ENCODE measurements around the gene CIPC. TPM values are rescaled to one million over a fixed set of nuclear protein-coding genes. Genes with fewer than 3 reads are reported as not detected.

CIPC gene
- total RNA-seq, 1 experiment from 2014 or later = 66.3 TPM

GRCh38 chr14:77142005-77142800 lies 44.1 kb downstream of the CIPC start:
- H2AFZ ChIP-seq = no peak overlapping the region
- no peaks in the 10 kb centered on the region for H3K4me1 ChIP-seq (replicated peaks; ENCODE audit: insufficient read depth)
- CTCF ChIA-PET = interaction anchor here (0.6 to 1.8 kb wide), 7 partner anchors 18 to 1141 kb away, joined by 3 to 16 read pairs (median 4); no protein-coding TSS in a partner anchor
- POLR2A ChIA-PET (ENCODE audit: unreplicated experiment) = no interaction called here
- H3K79me2 ChIP-seq (ENCODE audit: low read depth) = no peaks in the 10 kb centered on the region
- H4K20me1 ChIP-seq (ENCODE audit: insufficient read depth) = no peaks in the 10 kb centered on the region
- intact Hi-C loops (cut with micrococcal nuclease; ENCODE audit: unreplicated experiment) = no loop called here
- no peaks in the 10 kb centered on the region for H3F3A ChIP-seq (ENCODE audit: insufficient read depth, low read depth)
- H3K27me3 ChIP-seq (ENCODE audit: insufficient read depth, low read depth) = peaks cover 95% of the 10 kb centered on the region
- no peaks in the 10 kb centered on the region for H3K9me2 ChIP-seq (ENCODE audit: insufficient read depth)
- TF ChIP-seq EZH2 (IDR thresholded peaks at IDR 0.05; ENCODE audit: low read depth) = no peak
- no peaks in the 10 kb centered on the region for H3K36me3 ChIP-seq (ENCODE audit: low read depth)
- no peak overlapping the region for H3K4me2 ChIP-seq
- H3K9me3 ChIP-seq (ENCODE audit: insufficient read depth, low read depth) = no peaks in the 10 kb centered on the region
- H3K4me3 ChIP-seq = no peak overlapping the region
- no TSS peak for BruUV-seq (replicated peaks)
- no peak overlapping the region for H3K27ac ChIP-seq
- no peak for DNase-seq

GRCh38 chr14:77143071-77143470 lies 45.0 kb downstream of the CIPC start:
- TF ChIP-seq EZH2 (IDR thresholded peaks at IDR 0.05; ENCODE audit: low read depth) = no peak
- Histone ChIP-seq H3K9me2 (ENCODE audit: insufficient read depth) (no peaks in the 10 kb centered on the region), H3K36me3 (ENCODE audit: low read depth) (no peaks in the 10 kb centered on the region), H3F3A (ENCODE audit: insufficient read depth, low read depth) (no peaks in the 10 kb centered on the region), H3K27ac (no peak overlapping the region), H3K9me3 (ENCODE audit: insufficient read depth, low read depth) (no peaks in the 10 kb centered on the region), H3K79me2 (ENCODE audit: low read depth) (no peaks in the 10 kb centered on the region), H4K20me1 (ENCODE audit: insufficient read depth) (no peaks in the 10 kb centered on the region), H3K27me3 (ENCODE audit: insufficient read depth, low read depth) (peaks cover 92% of the 10 kb centered on the region), H2AFZ (no peak overlapping the region), H3K4me1 (replicated peaks; ENCODE audit: insufficient read depth) (no peaks in the 10 kb centered on the region), H3K4me3 (no peak overlapping the region), H3K4me2 (no peak overlapping the region)
- CTCF ChIA-PET = interaction anchor here (0.6 to 1.8 kb wide), 7 partner anchors 19 to 409 kb away, joined by 3 to 7 read pairs (median 4); no protein-coding TSS in a partner anchor
- intact Hi-C loops (cut with micrococcal nuclease; ENCODE audit: unreplicated experiment) = no loop called here
- BruUV-seq (replicated peaks) = no TSS peak
- POLR2A ChIA-PET (ENCODE audit: unreplicated experiment) = no interaction called here
- no peak for DNase-seq

GRCh38 chr14:77144412-77145115 lies 46.5 kb downstream of the CIPC start:
- H3K4me1 ChIP-seq (replicated peaks; ENCODE audit: insufficient read depth) = no peaks in the 10 kb centered on the region
- H3K9me3 ChIP-seq (ENCODE audit: insufficient read depth, low read depth) = no peaks in the 10 kb centered on the region
- H3K27me3 ChIP-seq (ENCODE audit: insufficient read depth, low read depth) = peaks cover 80% of the 10 kb centered on the region
- H3K36me3 ChIP-seq (ENCODE audit: low read depth) = no peaks in the 10 kb centered on the region
- no peak for DNase-seq
- H3K4me3 ChIP-seq = no peak overlapping the region
- H3F3A ChIP-seq (ENCODE audit: insufficient read depth, low read depth) = no peaks in the 10 kb centered on the region
- H3K9me2 ChIP-seq (ENCODE audit: insufficient read depth) = no peaks in the 10 kb centered on the region
- intact Hi-C loops (cut with micrococcal nuclease; ENCODE audit: unreplicated experiment) = no loop called here
- no peak overlapping the region for H3K4me2 ChIP-seq
- CTCF ChIA-PET = interaction anchor here (1.4 to 1.7 kb wide), 2 partner anchors 21 to 271 kb away, joined by 4 to 7 read pairs; no protein-coding TSS in a partner anchor
- no TSS peak for BruUV-seq (replicated peaks)
- no peak overlapping the region for H2AFZ ChIP-seq
- no peak for TF ChIP-seq CTCF (conservative IDR thresholded peaks at IDR 0.05)
- no peak for TF ChIP-seq EZH2 (IDR thresholded peaks at IDR 0.05; ENCODE audit: low read depth)
- H3K27ac ChIP-seq = no peak overlapping the region
- no peaks in the 10 kb centered on the region for H4K20me1 ChIP-seq (ENCODE audit: insufficient read depth)
- H3K79me2 ChIP-seq (ENCODE audit: low read depth) = no peaks in the 10 kb centered on the region
- POLR2A ChIA-PET (ENCODE audit: unreplicated experiment) = no interaction called here
